Forelimb muscle (tissue), 1 donor: ENCODE measurements around the gene CLNK. TPM values are rescaled to one million over a fixed set of nuclear protein-coding genes. Genes with fewer than 3 reads are reported as not detected.
"Not testable (repeated sequence)": the region's sequence is repeated elsewhere in the genome, so short reads cannot be mapped to it uniquely, and the experiment has no call there.

Experiments used
- DNase-seq: peaks from one replicate; pipeline ENCODE4 v3.0.0-alpha.2; 2013; ENCODE audit warnings: low read depth
- polyA plus RNA-seq: library from polyadenylated mRNA; unstranded; fragments of 120-200 nt; gene quantifications from one replicate; pipeline ENCODE4 v1.2.1, GENCODE V29; 2013; ENCODE audit not compliant: insufficient read length

CLNK gene
- polyA plus RNA-seq, 1 donor = 0.34 TPM

GRCh38 chr4:10662937-10663336 is 21.6 kb downstream of the CLNK start:
- DNase-seq = no peak

- no peak for DNase-seq
These were observed 23.5 kb downstream of the CLNK start for GRCh38 chr4:10661047-10661446.

- DNase-seq = no peak
These were observed 25.3 kb downstream of the CLNK start for GRCh38 chr4:10659251-10659650.

GRCh38 chr4:10656988-10657387 is 27.6 kb downstream of the CLNK start:
- no peak for DNase-seq

- DNase-seq = no peak
These were observed 28.1 kb downstream of the CLNK start for GRCh38 chr4:10656420-10656819.

- no peak for DNase-seq
These were observed 28.6 kb downstream of the CLNK start for GRCh38 chr4:10655968-10656367.

- no peak for DNase-seq
These were observed 36.1 kb downstream of the CLNK start for GRCh38 chr4:10648479-10648878.

GRCh38 chr4:10647846-10648245 is 36.7 kb downstream of the CLNK start:
- no peak for DNase-seq

- DNase-seq = no peak
These were observed 40.8 kb downstream of the CLNK start for GRCh38 chr4:10643600-10644425.

GRCh38 chr4:10640561-10641201 is 43.9 kb downstream of the CLNK start:
- DNase-seq = no peak

GRCh38 chr4:10639664-10640063 is 44.9 kb downstream of the CLNK start:
- DNase-seq = no peak

- DNase-seq = no peak
These were observed 45.5 kb downstream of the CLNK start for GRCh38 chr4:10639100-10639499.

GRCh38 chr4:10635091-10635490 is 49.5 kb downstream of the CLNK start:
- no peak for DNase-seq

GRCh38 chr4:10629394-10629793 is 55.2 kb downstream of the CLNK start:
- no peak for DNase-seq

GRCh38 chr4:10625131-10625530 is 59.4 kb downstream of the CLNK start:
- DNase-seq = no peak

GRCh38 chr4:10623862-10624261 is 60.7 kb downstream of the CLNK start:
- no peak for DNase-seq

GRCh38 chr4:10623241-10623640 is 61.3 kb downstream of the CLNK start:
- DNase-seq = no peak

- DNase-seq = no peak
These were observed 61.8 kb downstream of the CLNK start for GRCh38 chr4:10622728-10623127.

- DNase-seq = no peak
These were observed 63.6 kb downstream of the CLNK start for GRCh38 chr4:10620935-10621488.

- DNase-seq = no peak
These were observed 64.7 kb downstream of the CLNK start for GRCh38 chr4:10619855-10620254.

- DNase-seq = no peak
These were observed 65.3 kb downstream of the CLNK start for GRCh38 chr4:10619220-10619619.

GRCh38 chr4:10614926-10615325 is 69.6 kb downstream of the CLNK start:
- DNase-seq = not testable (repeated sequence)

GRCh38 chr4:10613926-10614478 is 70.6 kb downstream of the CLNK start:
- no peak for DNase-seq
